ENCODE measurements around the gene DEDD2. TPM values are rescaled to one million over a fixed set of nuclear protein-coding genes. Genes with fewer than 3 reads are reported as not detected.

Gene DEDD2
- polyA plus RNA-seq, 1 donor from 2014 or later, result 69.9 TPM

DNA sequence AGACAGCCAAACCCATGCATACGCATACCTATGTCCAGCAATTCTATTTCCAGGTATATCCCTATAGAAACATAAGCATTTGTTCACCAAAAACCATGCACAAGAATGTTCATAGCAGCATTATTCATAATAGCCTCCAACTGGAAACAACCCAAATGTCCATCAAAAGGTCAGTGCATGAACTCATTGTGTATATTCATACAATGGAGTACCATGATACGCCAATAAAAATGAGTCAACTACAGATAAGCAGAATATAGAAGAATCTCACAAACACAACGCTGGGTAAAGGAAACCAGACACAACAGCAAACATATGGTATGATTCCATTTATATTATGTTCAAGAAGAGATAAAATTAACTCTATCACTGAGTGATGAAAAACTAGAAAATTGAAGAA, 23.8 kb downstream of the DEDD2 start:
- no peak for TF ChIP-seq RAD21 (conservative IDR thresholded peaks at IDR 0.05)
- TF ChIP-seq EZH2 (IDR thresholded peaks at IDR 0.05; ENCODE audit: borderline replicate concordance, insufficient read depth, low read length, poor library complexity, severe bottlenecking), result no peak
- no peak for TF ChIP-seq SMC3 (conservative IDR thresholded peaks at IDR 0.05; ENCODE audit: poor library complexity)
- TF ChIP-seq, protein P1, sequence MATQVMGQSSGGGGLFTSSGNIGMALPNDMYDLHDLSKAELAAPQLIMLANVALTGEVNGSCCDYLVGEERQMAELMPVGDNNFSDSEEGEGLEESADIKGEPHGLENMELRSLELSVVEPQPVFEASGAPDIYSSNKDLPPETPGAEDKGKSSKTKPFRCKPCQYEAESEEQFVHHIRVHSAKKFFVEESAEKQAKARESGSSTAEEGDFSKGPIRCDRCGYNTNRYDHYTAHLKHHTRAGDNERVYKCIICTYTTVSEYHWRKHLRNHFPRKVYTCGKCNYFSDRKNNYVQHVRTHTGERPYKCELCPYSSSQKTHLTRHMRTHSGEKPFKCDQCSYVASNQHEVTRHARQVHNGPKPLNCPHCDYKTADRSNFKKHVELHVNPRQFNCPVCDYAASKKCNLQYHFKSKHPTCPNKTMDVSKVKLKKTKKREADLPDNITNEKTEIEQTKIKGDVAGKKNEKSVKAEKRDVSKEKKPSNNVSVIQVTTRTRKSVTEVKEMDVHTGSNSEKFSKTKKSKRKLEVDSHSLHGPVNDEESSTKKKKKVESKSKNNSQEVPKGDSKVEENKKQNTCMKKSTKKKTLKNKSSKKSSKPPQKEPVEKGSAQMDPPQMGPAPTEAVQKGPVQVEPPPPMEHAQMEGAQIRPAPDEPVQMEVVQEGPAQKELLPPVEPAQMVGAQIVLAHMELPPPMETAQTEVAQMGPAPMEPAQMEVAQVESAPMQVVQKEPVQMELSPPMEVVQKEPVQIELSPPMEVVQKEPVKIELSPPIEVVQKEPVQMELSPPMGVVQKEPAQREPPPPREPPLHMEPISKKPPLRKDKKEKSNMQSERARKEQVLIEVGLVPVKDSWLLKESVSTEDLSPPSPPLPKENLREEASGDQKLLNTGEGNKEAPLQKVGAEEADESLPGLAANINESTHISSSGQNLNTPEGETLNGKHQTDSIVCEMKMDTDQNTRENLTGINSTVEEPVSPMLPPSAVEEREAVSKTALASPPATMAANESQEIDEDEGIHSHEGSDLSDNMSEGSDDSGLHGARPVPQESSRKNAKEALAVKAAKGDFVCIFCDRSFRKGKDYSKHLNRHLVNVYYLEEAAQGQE (IDR thresholded peaks at IDR 0.05; ENCODE audit: borderline replicate concordance), result no peak
- no peak for TF ChIP-seq EP300 (conservative IDR thresholded peaks at IDR 0.05; ENCODE audit: poor library complexity, severe bottlenecking)
- TF ChIP-seq MXI1 (conservative IDR thresholded peaks at IDR 0.05; ENCODE audit: poor library complexity, severe bottlenecking), result no peak
- TF ChIP-seq POLR2AphosphoS5 (IDR thresholded peaks at IDR 0.05), result no peak
- TF ChIP-seq, protein P2, sequence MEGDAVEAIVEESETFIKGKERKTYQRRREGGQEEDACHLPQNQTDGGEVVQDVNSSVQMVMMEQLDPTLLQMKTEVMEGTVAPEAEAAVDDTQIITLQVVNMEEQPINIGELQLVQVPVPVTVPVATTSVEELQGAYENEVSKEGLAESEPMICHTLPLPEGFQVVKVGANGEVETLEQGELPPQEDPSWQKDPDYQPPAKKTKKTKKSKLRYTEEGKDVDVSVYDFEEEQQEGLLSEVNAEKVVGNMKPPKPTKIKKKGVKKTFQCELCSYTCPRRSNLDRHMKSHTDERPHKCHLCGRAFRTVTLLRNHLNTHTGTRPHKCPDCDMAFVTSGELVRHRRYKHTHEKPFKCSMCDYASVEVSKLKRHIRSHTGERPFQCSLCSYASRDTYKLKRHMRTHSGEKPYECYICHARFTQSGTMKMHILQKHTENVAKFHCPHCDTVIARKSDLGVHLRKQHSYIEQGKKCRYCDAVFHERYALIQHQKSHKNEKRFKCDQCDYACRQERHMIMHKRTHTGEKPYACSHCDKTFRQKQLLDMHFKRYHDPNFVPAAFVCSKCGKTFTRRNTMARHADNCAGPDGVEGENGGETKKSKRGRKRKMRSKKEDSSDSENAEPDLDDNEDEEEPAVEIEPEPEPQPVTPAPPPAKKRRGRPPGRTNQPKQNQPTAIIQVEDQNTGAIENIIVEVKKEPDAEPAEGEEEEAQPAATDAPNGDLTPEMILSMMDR (IDR thresholded peaks at IDR 0.05; ENCODE audit: poor library complexity, severe bottlenecking), result no peak
- TF ChIP-seq TAF1 (IDR thresholded peaks at IDR 0.05; ENCODE audit: low read depth), result no peak
- Histone ChIP-seq H4K20me1 (ENCODE audit: insufficient read depth) (no peaks in the 10 kb centered on the region), H3K9me2 (ENCODE audit: insufficient read depth, low read length) (no peaks in the 10 kb centered on the region)

DNA sequence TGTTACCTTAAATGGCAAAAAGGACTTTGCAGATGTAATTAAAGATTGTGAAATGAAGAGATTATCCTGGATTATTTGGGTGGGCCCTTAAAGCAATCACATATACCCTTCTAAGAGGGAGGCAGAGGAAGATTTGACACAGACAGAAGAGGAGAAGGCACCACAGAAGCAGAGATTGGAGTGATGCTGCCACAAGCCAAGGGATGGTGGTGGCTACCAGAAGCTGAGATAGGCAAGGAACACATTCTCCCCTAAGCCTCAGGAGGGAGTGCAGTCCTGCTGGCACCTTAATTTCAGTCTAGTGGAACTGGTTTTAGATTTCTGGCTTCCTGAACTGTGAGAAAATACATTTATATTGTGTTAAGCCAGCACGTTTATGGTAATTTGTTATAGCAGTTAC, 24.2 kb downstream of the DEDD2 start:
- no peaks in the 10 kb centered on the region for H3K36me3 ChIP-seq (ENCODE audit: insufficient read depth, low read length)

More for the DNA sequence above, 23.8 kb downstream of the DEDD2 start:
- H3K27ac ChIP-seq (ENCODE audit: low read length), result no peak overlapping the region
- H2AFZ ChIP-seq (ENCODE audit: low read depth, low read length), result no peak overlapping the region
- H3K9ac ChIP-seq (ENCODE audit: low read length), result no peak overlapping the region
- H3K27me3 ChIP-seq (ENCODE audit: insufficient read depth, low read depth, low read length), result no peaks in the 10 kb centered on the region
- no peaks in the 10 kb centered on the region for H3F3A ChIP-seq (ENCODE audit: insufficient read depth, low read length, poor library complexity, severe bottlenecking)
- no peaks in the 10 kb centered on the region for H3K36me3 ChIP-seq (ENCODE audit: insufficient read depth, low read length)
- H3K9me3 ChIP-seq (ENCODE audit: low read length), result no peaks in the 10 kb centered on the region
- H3K79me2 ChIP-seq (replicated peaks; ENCODE audit: insufficient read depth, low read length), result no peaks in the 10 kb centered on the region
- H3K4me2 ChIP-seq (ENCODE audit: low read length), result no peak overlapping the region
- no peak overlapping the region for H3K4me3 ChIP-seq (ENCODE audit: low read length)

More for the DNA sequence above, 24.2 kb downstream of the DEDD2 start:
- no peak for TF ChIP-seq POLR2AphosphoS5 (IDR thresholded peaks at IDR 0.05)
- no peak for TF ChIP-seq EP300 (conservative IDR thresholded peaks at IDR 0.05; ENCODE audit: poor library complexity, severe bottlenecking)
- TF ChIP-seq RAD21 (conservative IDR thresholded peaks at IDR 0.05), result no peak
- TF ChIP-seq SMC3 (conservative IDR thresholded peaks at IDR 0.05; ENCODE audit: poor library complexity), result no peak
- no peak for TF ChIP-seq MXI1 (conservative IDR thresholded peaks at IDR 0.05; ENCODE audit: poor library complexity, severe bottlenecking)
- TF ChIP-seq, protein P2 (IDR thresholded peaks at IDR 0.05; ENCODE audit: poor library complexity, severe bottlenecking), result no peak
- no peak for TF ChIP-seq EZH2 (IDR thresholded peaks at IDR 0.05; ENCODE audit: borderline replicate concordance, insufficient read depth, low read length, poor library complexity, severe bottlenecking)
- TF ChIP-seq TAF1 (IDR thresholded peaks at IDR 0.05; ENCODE audit: low read depth), result no peak
- TF ChIP-seq, protein P1 (IDR thresholded peaks at IDR 0.05; ENCODE audit: borderline replicate concordance), result no peak
- H3K9me3 ChIP-seq (ENCODE audit: low read length), result no peaks in the 10 kb centered on the region
- H4K20me1 ChIP-seq (ENCODE audit: insufficient read depth), result no peaks in the 10 kb centered on the region
- no peaks in the 10 kb centered on the region for H3K79me2 ChIP-seq (replicated peaks; ENCODE audit: insufficient read depth, low read length)
- no peaks in the 10 kb centered on the region for H3K27me3 ChIP-seq (ENCODE audit: insufficient read depth, low read depth, low read length)
- no peak overlapping the region for H3K27ac ChIP-seq (ENCODE audit: low read length)
- no peak overlapping the region for H3K4me3 ChIP-seq (ENCODE audit: low read length)
- no peak overlapping the region for H3K9ac ChIP-seq (ENCODE audit: low read length)
- no peaks in the 10 kb centered on the region for H3K9me2 ChIP-seq (ENCODE audit: insufficient read depth, low read length)
- H2AFZ ChIP-seq (ENCODE audit: low read depth, low read length), result no peak overlapping the region
- H3K4me2 ChIP-seq (ENCODE audit: low read length), result no peak overlapping the region
- H3F3A ChIP-seq (ENCODE audit: insufficient read depth, low read length, poor library complexity, severe bottlenecking), result no peaks in the 10 kb centered on the region
